Stimulated activated CD4-positive, alpha-beta T cell treated with anti-CD3 and anti-CD28 coated beads, Interleukin-12 subunit alpha, Interleukin-12 subunit beta, amount 100 ng/mL, for 24 hours (primary cell): Measurements from ENCODE around the gene SESTD1.
A peak's percentile ranks its signal among the peaks of the same experiment; 100 is the strongest.
"Not testable (repeated sequence)": the region's sequence is repeated elsewhere in the genome, so short reads cannot be mapped to it uniquely, and the experiment has no call there.

ENCODE experiments used
- DNase-seq, 2 experiments: peaks; one replicate each; pipeline ENCODE4 v3.0.0-alpha.2; 2020; ENCODE audit warnings: low read depth in 2 of 2

Gene SESTD1

GRCh38 chr2:179268277-179268925, 3.8 kb upstream of the SESTD1 start:
- DNase-seq = no peak

GRCh38 chr2:179266271-179266670, 1.6 kb upstream of the SESTD1 start:
- DNase-seq = no peak

GRCh38 chr2:179265082-179265510, 464 bp upstream of the SESTD1 start:
- DNase-seq = no peak

- peak in 1 of 2 experiments; percentile 9 for DNase-seq
Measured at GRCh38 chr2:179263446-179264367, 925 bp downstream of the SESTD1 start.

- no peak for DNase-seq
Measured at GRCh38 chr2:179263015-179263414, 1.6 kb downstream of the SESTD1 start.

GRCh38 chr2:179262077-179262660, 2.5 kb downstream of the SESTD1 start:
- no peak for DNase-seq

GRCh38 chr2:179261151-179261825, 3.3 kb downstream of the SESTD1 start:
- DNase-seq = no peak

- no peak for DNase-seq
Measured at GRCh38 chr2:179260224-179260623, 4.4 kb downstream of the SESTD1 start.

- no peak for DNase-seq
Measured at GRCh38 chr2:179255129-179255528, 9.5 kb downstream of the SESTD1 start.

- no peak for DNase-seq
Measured at GRCh38 chr2:179253226-179253625, 11.4 kb downstream of the SESTD1 start.

GRCh38 chr2:179252423-179252822, 12.2 kb downstream of the SESTD1 start:
- no peak for DNase-seq

GRCh38 chr2:179251870-179252269, 12.8 kb downstream of the SESTD1 start:
- DNase-seq = no peak

GRCh38 chr2:179250848-179251504, 13.7 kb downstream of the SESTD1 start:
- no peak for DNase-seq

- no peak for DNase-seq
Measured at GRCh38 chr2:179250095-179250494, 14.5 kb downstream of the SESTD1 start.

- no peak for DNase-seq
Measured at GRCh38 chr2:179248024-179248348, 16.6 kb downstream of the SESTD1 start.

- DNase-seq = no peak
Measured at GRCh38 chr2:179247318-179248023, 17.2 kb downstream of the SESTD1 start.

- not testable (repeated sequence) for DNase-seq
Measured at GRCh38 chr2:179245843-179246242, 18.8 kb downstream of the SESTD1 start.

GRCh38 chr2:179243046-179243445, 21.6 kb downstream of the SESTD1 start:
- DNase-seq = no peak

- DNase-seq = no peak
Measured at GRCh38 chr2:179240481-179241451, 23.9 kb downstream of the SESTD1 start.

GRCh38 chr2:179239838-179240237, 24.8 kb downstream of the SESTD1 start:
- no peak for DNase-seq
